Measurements from ENCODE around the gene KAT8. TPM values are rescaled to one million over a fixed set of nuclear protein-coding genes. Genes with fewer than 3 reads are reported as not detected.

KAT8 gene
- total and polyA plus RNA-seq, 10 of the 15 experiments (the other 5 are each of a cell fraction or from before 2014, with no cell fraction given) = 5.5 to 55.8 (median 39.6) TPM

DNA sequence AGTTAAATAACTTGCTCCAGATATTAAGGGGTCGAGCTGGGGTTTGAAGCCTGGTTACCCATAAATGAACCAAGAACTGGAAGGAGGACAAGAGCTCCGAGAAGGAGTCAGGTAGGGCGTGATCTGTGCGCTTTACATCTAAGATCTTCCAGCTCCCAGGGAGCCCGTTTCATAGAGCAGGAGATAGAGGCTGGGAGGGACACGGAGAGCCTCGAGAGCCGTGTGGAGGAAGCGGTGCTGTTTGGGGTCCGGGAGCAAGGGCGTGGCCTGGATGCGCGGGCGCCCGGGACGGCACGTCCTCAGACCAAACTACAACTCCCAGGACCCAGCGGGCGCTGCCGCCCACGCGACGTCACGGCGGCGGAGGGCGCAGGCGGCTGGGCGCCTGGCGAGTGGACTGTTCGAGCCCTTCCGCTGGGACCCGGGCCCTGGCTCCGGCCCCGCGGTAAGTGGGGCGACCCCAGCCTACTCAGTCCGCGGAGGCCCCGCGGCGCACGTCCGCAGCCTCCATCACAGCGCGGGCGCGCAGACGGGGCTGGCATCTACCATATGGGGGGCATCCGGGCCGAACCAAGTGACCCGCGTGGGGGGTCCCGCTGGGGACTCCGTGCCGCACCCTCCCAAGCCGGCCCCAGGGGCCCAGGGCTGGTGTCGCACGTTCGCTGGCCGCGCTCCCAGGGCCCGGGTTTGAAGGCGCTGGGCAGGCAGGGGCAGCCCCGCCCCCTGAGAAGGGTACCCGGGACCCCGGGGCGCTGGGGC, 9.2 kb upstream of the KAT8 start, which contains the start of gene BCKDK:
TSS of gene BCKDK (plus strand) at position 352 of the 759 bp plus-strand sequence. CDS start 838 bp downstream, outside the sequence.
- Histone ChIP-seq H3K4me3 (peak within 1 kb of the TSS; percentile 74), H4K20me1 (ENCODE audit: control insufficient read depth, insufficient read depth) (no peaks in the 10 kb centered on the region), H3K79me2 (ENCODE audit: control insufficient read depth, insufficient read depth, low read length) (peaks cover 13% of the 10 kb centered on the region), H3K9me3 (replicated peaks; ENCODE audit: control insufficient read depth, insufficient read depth, low read length) (no peaks in the 10 kb centered on the region), H3K4me2 (ENCODE audit: control insufficient read depth, insufficient read depth) (peak within 1 kb of the TSS; percentile 77), H3K36me3 (ENCODE audit: control insufficient read depth in 2 of 2, insufficient read depth in 2 of 2, low read length in 1 of 2) (peaks cover 0 to 4% of the 10 kb centered on the region in 2 experiments; a peak in 3 of 4 replicates), H3K4me1 (ENCODE audit: control insufficient read depth, insufficient read depth, low read length) (peaks cover 22% of the 10 kb centered on the region), H3K27ac (ENCODE audit: control insufficient read depth, insufficient read depth) (peak within 1 kb of the TSS; percentile 81), H3K9ac (ENCODE audit: control insufficient read depth, insufficient read depth, low read length) (peak within 1 kb of the TSS; percentile 91), H2AFZ (ENCODE audit: control insufficient read depth, low read depth, low read length) (peak within 1 kb of the TSS; percentile 91), H3K27me3 (replicated peaks in 1 of 2; ENCODE audit: control insufficient read depth in 2 of 2, insufficient read depth in 2 of 2, low read length in 1 of 2) (no peaks in the 10 kb centered on the region)
- BruUV-seq (replicated peaks) = no TSS peak
- intact Hi-C loops (cut with micrococcal nuclease; ENCODE audit: unreplicated experiment) (loop anchor here (5.0 kb wide), 1 partner anchor 34 kb away; no protein-coding TSS in a partner anchor), in situ Hi-C loops (cut with MboI) (no loop called here)
- WGBS (ENCODE audit: insufficient coverage, insufficient replicate concordance, low lambda C conversion rate, missing lambda C conversion rate) = 2% methylated on average over 59 of the region's 68 CpGs
- FAIRE-seq (peak; percentile 78), DNase-seq (ENCODE audit: low read depth, low spot score) (peak; percentile 32), ATAC-seq (peak; percentile 96)
- ChIA-PET POLR2A (interaction anchor here (0.6 to 3.1 kb wide), 4 partner anchors 9 to 150 kb away, joined by 3 to 13 read pairs (median 8); partner anchors contain the start of genes KAT8, ZNF646 and ZNF668), CTCF (interaction anchor here (0.7 to 1.6 kb wide), 3 partner anchors 11 to 34 kb away, joined by 3 to 6 read pairs (median 5); no protein-coding TSS in a partner anchor), SMC1A (ENCODE audit: uncharacterized antibody, unreplicated experiment) (no interaction called here), RAD21 (ENCODE audit: unreplicated experiment) (interaction anchor here (1.5 to 2.8 kb wide), 3 partner anchors 9 to 34 kb away, joined by 6 to 12 read pairs (median 6); partner anchors contain the start of gene KAT8)
- no peak for TF ChIP-seq ZNF274 (IDR thresholded peaks at IDR 0.05; ENCODE audit: insufficient read depth, insufficient read length)
- TF ChIP-seq CHD2 (IDR thresholded peaks at IDR 0.05; ENCODE audit: borderline replicate concordance, low read depth, low read length) = peak; percentile 61; the same call in 1 of the 2 replicates
- TF ChIP-seq ZBTB11 (CRISPR knock-in tag; IDR thresholded peaks at IDR 0.05) = no peak
- no peak for TF ChIP-seq PKNOX1 (IDR thresholded peaks at IDR 0.05)
- TF ChIP-seq CREM (IDR thresholded peaks at IDR 0.05; ENCODE audit: low read depth) = peak; percentile 89
- TF ChIP-seq ZSCAN29 (IDR thresholded peaks at IDR 0.05) = no peak
- TF ChIP-seq BACH1 (IDR thresholded peaks at IDR 0.05; ENCODE audit: borderline replicate concordance) = peak; percentile 80
- no peak for TF ChIP-seq WRNIP1 (IDR thresholded peaks at IDR 0.05; ENCODE audit: borderline replicate concordance, low read depth, low read length)
- TF ChIP-seq KLF5 (IDR thresholded peaks at IDR 0.05; ENCODE audit: partially characterized antibody) = peak; percentile 86
- peak; percentile 40; the same call in 1 of the 2 replicates for TF ChIP-seq NBN (IDR thresholded peaks at IDR 0.05)
- no peak for TF ChIP-seq NFXL1 (IDR thresholded peaks at IDR 0.05; ENCODE audit: borderline replicate concordance)
- TF ChIP-seq TCF12 (IDR thresholded peaks at IDR 0.05; ENCODE audit: low read depth, low read length) = no peak
- TF ChIP-seq ESRRA (IDR thresholded peaks at IDR 0.05; ENCODE audit: low read length) = no peak
- TF ChIP-seq MYC (IDR thresholded peaks at IDR 0.05; ENCODE audit: insufficient read depth, insufficient read length, insufficient replicate concordance, low read length, severe bottlenecking) = no peak
- TF ChIP-seq HDAC6 (IDR thresholded peaks at IDR 0.05; ENCODE audit: unreplicated experiment) = no peak
- TF ChIP-seq ELK1 (IDR thresholded peaks at IDR 0.05; ENCODE audit: low read depth, low read length) = 0 out of 2 replicates have a peak, but pooled peaks have one; percentile 24
- TF ChIP-seq, protein P1, sequence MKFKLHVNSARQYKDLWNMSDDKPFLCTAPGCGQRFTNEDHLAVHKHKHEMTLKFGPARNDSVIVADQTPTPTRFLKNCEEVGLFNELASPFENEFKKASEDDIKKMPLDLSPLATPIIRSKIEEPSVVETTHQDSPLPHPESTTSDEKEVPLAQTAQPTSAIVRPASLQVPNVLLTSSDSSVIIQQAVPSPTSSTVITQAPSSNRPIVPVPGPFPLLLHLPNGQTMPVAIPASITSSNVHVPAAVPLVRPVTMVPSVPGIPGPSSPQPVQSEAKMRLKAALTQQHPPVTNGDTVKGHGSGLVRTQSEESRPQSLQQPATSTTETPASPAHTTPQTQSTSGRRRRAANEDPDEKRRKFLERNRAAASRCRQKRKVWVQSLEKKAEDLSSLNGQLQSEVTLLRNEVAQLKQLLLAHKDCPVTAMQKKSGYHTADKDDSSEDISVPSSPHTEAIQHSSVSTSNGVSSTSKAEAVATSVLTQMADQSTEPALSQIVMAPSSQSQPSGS (IDR thresholded peaks at IDR 0.05; ENCODE audit: low read length) = no peak

All from GM12878 (cell line).